ENCODE measurements around the gene LRIG2.

LRIG2 gene

DNA sequence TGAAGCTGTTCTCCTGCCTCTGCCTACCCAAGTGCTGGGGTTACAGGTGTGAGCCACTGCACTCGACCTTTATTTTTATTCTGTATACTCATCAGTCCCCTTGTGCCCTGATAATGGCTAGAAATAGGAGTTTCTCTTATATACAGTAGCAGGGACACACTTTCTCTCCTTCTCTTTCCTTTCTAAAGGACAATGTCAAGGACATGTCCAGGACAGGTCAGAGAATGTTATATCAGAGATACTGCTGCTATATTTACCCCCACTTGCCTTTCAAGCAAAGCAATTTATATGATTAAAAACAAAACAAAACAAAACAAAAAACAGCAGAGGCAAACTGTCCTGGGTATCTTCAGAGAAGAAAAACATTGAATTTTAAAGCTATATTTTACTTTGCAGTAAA is 43.2 kb upstream of the LRIG2 start:
- no peak overlapping the region for H3K27ac ChIP-seq (ENCODE audit: low read depth, low read length)
- H3K23ac ChIP-seq (ENCODE audit: low read length), result no peak overlapping the region
- no peak overlapping the region for H4K12ac ChIP-seq (ENCODE audit: low read depth, low read length)
- no peak overlapping the region for H2BK12ac ChIP-seq (ENCODE audit: low read length)
- WGBS (ENCODE audit: extremely low coverage, insufficient coverage, insufficient read length), result no CpG with 5 or more reads among the region's 1 CpG
- no peaks in the 10 kb centered on the region for H3K27me3 ChIP-seq (ENCODE audit: insufficient read depth, low read length)
- no peak overlapping the region for H4K91ac ChIP-seq (ENCODE audit: low read depth, low read length)
- H3K4ac ChIP-seq (ENCODE audit: low read depth, low read length), result no peak overlapping the region
- no peak overlapping the region for H3K9ac ChIP-seq (ENCODE audit: low read length)
- no peaks in the 10 kb centered on the region for H3K9me3 ChIP-seq (ENCODE audit: insufficient read depth, low read depth, low read length)
- no peak overlapping the region for H3K14ac ChIP-seq (ENCODE audit: low read length)
- H2BK5ac ChIP-seq (ENCODE audit: low read depth, low read length, poor library complexity), result no peak overlapping the region
- no peak overlapping the region for H2AK5ac ChIP-seq (ENCODE audit: low read length)
- no peaks in the 10 kb centered on the region for H3K79me1 ChIP-seq (ENCODE audit: low read length)
- H2BK120ac ChIP-seq (ENCODE audit: insufficient read depth, low read length, poor library complexity), result no peak overlapping the region
- H4K8ac ChIP-seq (ENCODE audit: low read depth, low read length), result no peak overlapping the region
- no peak overlapping the region for H2AFZ ChIP-seq (ENCODE audit: insufficient read depth, low read length, poor library complexity)
- no peak for DNase-seq
- no peaks in the 10 kb centered on the region for H3K36me3 ChIP-seq (ENCODE audit: control insufficient read depth in 1 of 2, insufficient read depth in 2 of 2, low read length in 2 of 2)
- H3K4me2 ChIP-seq (ENCODE audit: low read length), result no peak overlapping the region
- no peaks in the 10 kb centered on the region for H3K79me2 ChIP-seq (ENCODE audit: control insufficient read depth, insufficient read depth, low read length, poor library complexity)
- peaks cover 2 to 4% of the 10 kb centered on the region in 2 experiments for H3K4me1 ChIP-seq (ENCODE audit: control insufficient read depth in 1 of 2, insufficient read depth in 2 of 2, low read length in 2 of 2)
- no peak overlapping the region for H3K4me3 ChIP-seq (ENCODE audit: low read depth, low read length)
- no peak overlapping the region for H3K18ac ChIP-seq (ENCODE audit: low read length)

DNA sequence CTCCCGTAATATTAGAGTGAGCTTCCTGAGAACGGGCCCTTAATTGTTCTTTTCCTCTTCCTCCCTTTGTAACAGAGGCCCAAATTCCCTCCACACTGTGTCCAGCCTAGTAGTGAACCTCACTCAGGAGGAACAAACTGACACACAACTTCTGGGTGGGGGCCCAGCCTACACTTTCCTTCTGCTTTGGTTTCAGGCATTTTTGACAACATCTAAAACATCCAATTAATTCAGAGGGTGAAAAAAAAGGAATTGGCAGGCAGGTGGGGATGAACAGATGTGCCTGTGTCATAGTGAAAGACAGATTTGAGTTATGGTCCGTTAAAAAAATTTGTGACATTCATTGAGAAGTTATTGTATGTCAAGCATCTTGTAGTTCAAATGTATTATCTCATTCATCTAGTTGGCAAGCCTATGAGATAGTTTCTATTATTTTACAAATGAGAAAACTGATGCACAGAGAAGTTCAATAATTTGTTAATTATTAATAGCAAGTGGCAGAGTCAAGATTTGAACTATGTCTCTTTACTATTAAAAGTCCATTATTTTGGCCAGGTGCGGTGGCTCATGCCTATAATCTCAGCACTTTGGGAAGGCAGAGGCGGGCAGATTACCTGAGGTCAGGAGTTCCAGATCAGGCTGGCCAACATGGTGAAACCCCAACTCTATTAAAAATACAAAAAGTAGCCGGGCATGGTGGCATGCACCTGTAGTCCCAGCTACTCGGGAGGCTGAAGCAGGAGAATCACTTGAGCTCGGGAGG is 41.6 kb upstream of the LRIG2 start:
- H4K91ac ChIP-seq (ENCODE audit: low read depth, low read length), result no peak overlapping the region
- no peak for DNase-seq
- H3K23ac ChIP-seq (ENCODE audit: low read length), result no peak overlapping the region
- no peak overlapping the region for H3K14ac ChIP-seq (ENCODE audit: low read length)
- H3K36me3 ChIP-seq (ENCODE audit: control insufficient read depth in 1 of 2, insufficient read depth in 2 of 2, low read length in 2 of 2), result no peaks in the 10 kb centered on the region
- H3K9ac ChIP-seq (ENCODE audit: low read length), result no peak overlapping the region
- WGBS (ENCODE audit: extremely low coverage, insufficient coverage, insufficient read length), result no CpG with 5 or more reads among the region's 8 CpGs
- H2AK5ac ChIP-seq (ENCODE audit: low read length), result no peak overlapping the region
- no peak overlapping the region for H3K18ac ChIP-seq (ENCODE audit: low read length)
- H3K27ac ChIP-seq (ENCODE audit: low read depth, low read length), result no peak overlapping the region
- no peaks in the 10 kb centered on the region for H3K9me3 ChIP-seq (ENCODE audit: insufficient read depth, low read depth, low read length)
- H2BK5ac ChIP-seq (ENCODE audit: low read depth, low read length, poor library complexity), result no peak overlapping the region
- H2BK120ac ChIP-seq (ENCODE audit: insufficient read depth, low read length, poor library complexity), result no peak overlapping the region
- H2AFZ ChIP-seq (ENCODE audit: insufficient read depth, low read length, poor library complexity), result no peak overlapping the region
- peaks cover 2 to 4% of the 10 kb centered on the region in 2 experiments for H3K4me1 ChIP-seq (ENCODE audit: control insufficient read depth in 1 of 2, insufficient read depth in 2 of 2, low read length in 2 of 2)
- no peak overlapping the region for H3K4ac ChIP-seq (ENCODE audit: low read depth, low read length)
- H4K8ac ChIP-seq (ENCODE audit: low read depth, low read length), result no peak overlapping the region
- no peak overlapping the region for H3K4me3 ChIP-seq (ENCODE audit: low read depth, low read length)
- no peak overlapping the region for H4K12ac ChIP-seq (ENCODE audit: low read depth, low read length)
- no peak overlapping the region for H2BK12ac ChIP-seq (ENCODE audit: low read length)
- no peaks in the 10 kb centered on the region for H3K79me1 ChIP-seq (ENCODE audit: low read length)
- no peaks in the 10 kb centered on the region for H3K79me2 ChIP-seq (ENCODE audit: control insufficient read depth, insufficient read depth, low read length, poor library complexity)
- H3K27me3 ChIP-seq (ENCODE audit: insufficient read depth, low read length), result no peaks in the 10 kb centered on the region
- H3K4me2 ChIP-seq (ENCODE audit: low read length), result no peak overlapping the region

DNA sequence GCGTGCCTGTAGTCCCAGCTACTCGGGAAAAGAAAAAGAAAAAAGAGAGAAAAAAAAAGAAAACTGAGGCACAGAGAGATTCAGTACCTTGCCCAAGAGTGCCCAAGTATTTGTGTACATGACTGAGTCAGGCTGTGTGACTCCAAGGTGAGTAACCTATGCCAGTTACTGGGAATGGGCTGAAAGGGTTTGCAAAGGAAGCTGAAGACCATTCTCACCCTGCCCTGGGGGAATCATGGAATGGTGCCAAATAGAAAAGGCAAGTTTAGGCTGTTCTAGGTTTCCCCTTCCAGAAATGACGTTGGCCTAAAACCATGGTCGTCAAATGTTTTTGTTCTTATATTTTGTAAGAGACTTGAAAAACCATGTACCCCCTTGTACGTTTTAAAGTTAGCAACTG is 37.9 kb upstream of the LRIG2 start:
- H4K12ac ChIP-seq (ENCODE audit: low read depth, low read length), result no peak overlapping the region
- no peaks in the 10 kb centered on the region for H3K36me3 ChIP-seq (ENCODE audit: control insufficient read depth in 1 of 2, insufficient read depth in 2 of 2, low read length in 2 of 2)
- no peak overlapping the region for H3K18ac ChIP-seq (ENCODE audit: low read length)
- H2BK12ac ChIP-seq (ENCODE audit: low read length), result no peak overlapping the region
- no peak overlapping the region for H2BK120ac ChIP-seq (ENCODE audit: insufficient read depth, low read length, poor library complexity)
- H3K4ac ChIP-seq (ENCODE audit: low read depth, low read length), result no peak overlapping the region
- no peak overlapping the region for H4K91ac ChIP-seq (ENCODE audit: low read depth, low read length)
- no peak overlapping the region for H4K8ac ChIP-seq (ENCODE audit: low read depth, low read length)
- no peak overlapping the region for H2AK5ac ChIP-seq (ENCODE audit: low read length)
- H2AFZ ChIP-seq (ENCODE audit: insufficient read depth, low read length, poor library complexity), result no peak overlapping the region
- H3K14ac ChIP-seq (ENCODE audit: low read length), result no peak overlapping the region
- WGBS (ENCODE audit: extremely low coverage, insufficient coverage, insufficient read length), result no CpG with 5 or more reads among the region's 5 CpGs
- no peak overlapping the region for H3K23ac ChIP-seq (ENCODE audit: low read length)
- H3K79me2 ChIP-seq (ENCODE audit: control insufficient read depth, insufficient read depth, low read length, poor library complexity), result no peaks in the 10 kb centered on the region
- H3K4me1 ChIP-seq (ENCODE audit: control insufficient read depth in 1 of 2, insufficient read depth in 2 of 2, low read length in 2 of 2), result no peaks in the 10 kb centered on the region
- no peaks in the 10 kb centered on the region for H3K79me1 ChIP-seq (ENCODE audit: low read length)
- no peak for DNase-seq
- H3K27ac ChIP-seq (ENCODE audit: low read depth, low read length), result no peak overlapping the region
- H3K4me3 ChIP-seq (ENCODE audit: low read depth, low read length), result no peak overlapping the region
- no peak overlapping the region for H3K9ac ChIP-seq (ENCODE audit: low read length)
- no peaks in the 10 kb centered on the region for H3K27me3 ChIP-seq (ENCODE audit: insufficient read depth, low read length)
- no peak overlapping the region for H3K4me2 ChIP-seq (ENCODE audit: low read length)
- no peaks in the 10 kb centered on the region for H3K9me3 ChIP-seq (ENCODE audit: insufficient read depth, low read depth, low read length)
- no peak overlapping the region for H2BK5ac ChIP-seq (ENCODE audit: low read depth, low read length, poor library complexity)

DNA sequence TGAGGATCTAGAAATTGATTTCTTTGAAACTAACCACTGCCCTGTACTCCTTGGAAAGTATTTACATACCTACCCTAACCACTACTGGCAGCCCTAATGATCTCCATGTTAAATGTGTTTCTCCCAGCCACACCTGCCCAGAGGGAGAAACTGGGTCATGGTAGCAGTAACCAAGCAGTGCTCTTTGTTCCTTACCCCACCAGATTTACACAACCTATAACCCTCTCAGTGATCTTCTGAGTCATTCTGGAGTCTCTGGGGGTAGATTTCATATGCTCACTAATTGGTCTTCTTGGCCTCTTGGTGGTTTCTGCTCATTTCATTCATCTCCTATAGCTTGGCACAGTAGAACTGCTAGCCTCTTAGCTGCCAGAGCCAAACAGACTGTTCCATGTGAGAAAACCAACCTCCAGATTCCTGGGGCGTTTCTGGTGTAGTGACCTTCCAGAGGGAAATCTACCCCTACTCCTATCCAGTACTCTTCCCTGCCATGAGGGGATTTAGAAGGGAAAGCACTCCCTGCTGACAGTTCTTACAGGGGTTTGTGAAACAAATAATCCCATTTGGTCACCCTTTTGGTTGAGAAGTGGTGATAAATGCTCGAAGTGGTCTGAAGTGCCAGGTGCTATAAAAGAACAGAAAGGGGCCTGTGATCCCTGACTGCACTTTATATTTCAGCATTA is 36.2 kb upstream of the LRIG2 start:
- no CpG with 5 or more reads among the region's 2 CpGs for WGBS (ENCODE audit: extremely low coverage, insufficient coverage, insufficient read length)
- no peak for DNase-seq
- Histone ChIP-seq H3K9ac (ENCODE audit: low read length) (no peak overlapping the region), H3K4ac (ENCODE audit: low read depth, low read length) (no peak overlapping the region), H3K79me1 (ENCODE audit: low read length) (peaks cover 1% of the 10 kb centered on the region), H2AFZ (ENCODE audit: insufficient read depth, low read length, poor library complexity) (no peak overlapping the region), H3K79me2 (ENCODE audit: control insufficient read depth, insufficient read depth, low read length, poor library complexity) (no peaks in the 10 kb centered on the region), H3K9me3 (ENCODE audit: insufficient read depth, low read depth, low read length) (no peaks in the 10 kb centered on the region), H3K4me1 (ENCODE audit: control insufficient read depth in 1 of 2, insufficient read depth in 2 of 2, low read length in 2 of 2) (peaks cover 5 to 7% of the 10 kb centered on the region in 2 experiments), H2BK120ac (ENCODE audit: insufficient read depth, low read length, poor library complexity) (no peak overlapping the region), H3K23ac (ENCODE audit: low read length) (no peak overlapping the region), H2BK12ac (ENCODE audit: low read length) (no peak overlapping the region), H3K27me3 (ENCODE audit: insufficient read depth, low read length) (no peaks in the 10 kb centered on the region), H3K14ac (ENCODE audit: low read length) (no peak overlapping the region), H4K8ac (ENCODE audit: low read depth, low read length) (no peak overlapping the region), H2BK5ac (ENCODE audit: low read depth, low read length, poor library complexity) (no peak overlapping the region), H4K12ac (ENCODE audit: low read depth, low read length) (no peak overlapping the region), H3K18ac (ENCODE audit: low read length) (no peak overlapping the region), H3K27ac (ENCODE audit: low read depth, low read length) (no peak overlapping the region), H3K36me3 (ENCODE audit: control insufficient read depth in 1 of 2, insufficient read depth in 2 of 2, low read length in 2 of 2) (no peaks in the 10 kb centered on the region), H2AK5ac (ENCODE audit: low read length) (no peak overlapping the region), H3K4me3 (ENCODE audit: low read depth, low read length) (no peak overlapping the region), H3K4me2 (ENCODE audit: low read length) (no peak overlapping the region), H4K91ac (ENCODE audit: low read depth, low read length) (no peak overlapping the region)

All from trophoblast cell (in vitro differentiated cells and primary cell).